ENCODE results near the gene TRAF2. TPM values are rescaled to one million over a fixed set of nuclear protein-coding genes. Genes with fewer than 3 reads are reported as not detected.

Gene TRAF2
- total and polyA plus RNA-seq, 2 donors (not counting 1 experiment from before 2014, with no cell fraction given): 25.5 to 54.5 TPM

- H3K9me3 ChIP-seq (ENCODE audit: control extremely low read depth in 1 of 3, control insufficient read depth in 2 of 3, insufficient read depth in 1 of 3, low read length in 2 of 3): no peaks in the 10 kb centered on the region
- H3K27ac Mint-ChIP-seq: peak within 1 kb of the TSS; percentile 59
- H3K4me3 Mint-ChIP-seq: no peak within 1 kb of the TSS
- H3K4me3 ChIP-seq (ENCODE audit: control extremely low read depth in 1 of 5, extremely low read depth in 1 of 5, insufficient read depth in 1 of 5, low read depth in 2 of 5, low read length in 4 of 5): no peak within 1 kb of the TSS
- H3K36me3 ChIP-seq (replicated peaks in 1 of 2; ENCODE audit: control extremely low read depth in 1 of 2, control insufficient read depth in 1 of 2, extremely low read depth in 1 of 2, insufficient read depth in 2 of 2, low read length in 1 of 2): no peaks in the 10 kb centered on the region
- DNase-seq: no peak
- no peak within 1 kb of the TSS for H2AFZ ChIP-seq (ENCODE audit: insufficient read depth, low read depth, low read length, poor library complexity, severe bottlenecking)
- no peak within 1 kb of the TSS for H3K9ac ChIP-seq (ENCODE audit: low read length)
- ChIA-PET CTCF (interaction anchor here (0.5 to 1.0 kb wide), 2 partner anchors 83 to 95 kb away, joined by 5 read pairs; no protein-coding TSS in a partner anchor), POLR2A (no interaction called here)
- no peaks in the 10 kb centered on the region for H4K20me1 ChIP-seq (ENCODE audit: control insufficient read depth, insufficient read depth, low read length, poor library complexity, severe bottlenecking)
- H3K4me1 ChIP-seq (ENCODE audit: control insufficient read depth in 2 of 2, insufficient read depth in 2 of 2, low read length in 2 of 2): peaks cover 10 to 11% of the 10 kb centered on the region in 2 donors
- peaks cover 0 to 2% (median 0%) of the 10 kb centered on the region in 4 experiments for H3K27me3 ChIP-seq (replicated peaks in 1 of 4; ENCODE audit: control extremely low read depth in 1 of 4, control insufficient read depth in 3 of 4, insufficient read depth in 4 of 4, low read length in 3 of 4)
- H3K4me1 Mint-ChIP-seq: peaks cover 8% of the 10 kb centered on the region
- H3K27me3 Mint-ChIP-seq: no peaks in the 10 kb centered on the region
- intact Hi-C loops (cut with micrococcal nuclease): no loop called here
- TF ChIP-seq EZH2 (IDR thresholded peaks at IDR 0.05; ENCODE audit: borderline replicate concordance, insufficient read depth, low read depth, low read length, poor library complexity, severe bottlenecking): no peak
- no peak for TF ChIP-seq CTCF (IDR thresholded peaks at IDR 0.05)
- no peak within 1 kb of the TSS for H3K4me2 ChIP-seq (replicated peaks; ENCODE audit: low read depth, low read length, poor library complexity, severe bottlenecking)
- no peaks in the 10 kb centered on the region for H3K79me2 ChIP-seq (ENCODE audit: control insufficient read depth, insufficient read depth, low read length)
- no peaks in the 10 kb centered on the region for H3K9me3 Mint-ChIP-seq (ENCODE audit: insufficient read depth)
- WGBS (ENCODE audit: insufficient coverage): 93% methylated on average over 12 of the region's 14 CpGs
- no peak for ATAC-seq (ENCODE audit: low read depth)
- H3K27ac ChIP-seq (ENCODE audit: low read length in 2 of 2): no peak within 1 kb of the TSS
Observed at GRCh38 chr9:136951541-136952320, 65.4 kb downstream of the TRAF2 start, which contains the start of gene LCN12. Gene LCN12 (plus strand): TSS chr9:136952273. CDS start chr9:136952328, 55 bp downstream.

GRCh38 chr9:136952321-136952850, 66.1 kb downstream of the TRAF2 start:
- H3K4me1 ChIP-seq (ENCODE audit: control insufficient read depth in 2 of 2, insufficient read depth in 2 of 2, low read length in 2 of 2): peaks cover 10 to 11% of the 10 kb centered on the region in 2 donors
- no peak overlapping the region for H3K27ac ChIP-seq (ENCODE audit: low read length in 2 of 2)
- no peaks in the 10 kb centered on the region for H4K20me1 ChIP-seq (ENCODE audit: control insufficient read depth, insufficient read depth, low read length, poor library complexity, severe bottlenecking)
- no peak for TF ChIP-seq EZH2 (IDR thresholded peaks at IDR 0.05; ENCODE audit: borderline replicate concordance, insufficient read depth, low read depth, low read length, poor library complexity, severe bottlenecking)
- TF ChIP-seq CTCF (IDR thresholded peaks at IDR 0.05): no peak
- Mint-ChIP-seq H3K27ac (no peak overlapping the region), H3K4me1 (peaks cover 7% of the 10 kb centered on the region), H3K9me3 (ENCODE audit: insufficient read depth) (no peaks in the 10 kb centered on the region), H3K27me3 (no peaks in the 10 kb centered on the region), H3K4me3 (no peak overlapping the region)
- no peak for DNase-seq
- intact Hi-C loops (cut with micrococcal nuclease): no loop called here
- H3K4me2 ChIP-seq (replicated peaks; ENCODE audit: low read depth, low read length, poor library complexity, severe bottlenecking): no peak overlapping the region
- H3K27me3 ChIP-seq (replicated peaks in 1 of 4; ENCODE audit: control extremely low read depth in 1 of 4, control insufficient read depth in 3 of 4, insufficient read depth in 4 of 4, low read length in 3 of 4): peaks cover 0 to 2% (median 0%) of the 10 kb centered on the region in 4 experiments
- no peak overlapping the region for H3K4me3 ChIP-seq (ENCODE audit: control extremely low read depth in 1 of 5, extremely low read depth in 1 of 5, insufficient read depth in 1 of 5, low read depth in 2 of 5, low read length in 4 of 5)
- POLR2A ChIA-PET: no interaction called here
- WGBS (ENCODE audit: insufficient coverage): 94% methylated on average over 15 of the region's 15 CpGs
- no peaks in the 10 kb centered on the region for H3K9me3 ChIP-seq (ENCODE audit: control extremely low read depth in 1 of 3, control insufficient read depth in 2 of 3, insufficient read depth in 1 of 3, low read length in 2 of 3)
- no peak for ATAC-seq (ENCODE audit: low read depth)
- H3K9ac ChIP-seq (ENCODE audit: low read length): no peak overlapping the region
- H2AFZ ChIP-seq (ENCODE audit: insufficient read depth, low read depth, low read length, poor library complexity, severe bottlenecking): no peak overlapping the region
- H3K79me2 ChIP-seq (ENCODE audit: control insufficient read depth, insufficient read depth, low read length): no peaks in the 10 kb centered on the region
- CTCF ChIA-PET: no interaction called here
- no peaks in the 10 kb centered on the region for H3K36me3 ChIP-seq (replicated peaks in 1 of 2; ENCODE audit: control extremely low read depth in 1 of 2, control insufficient read depth in 1 of 2, extremely low read depth in 1 of 2, insufficient read depth in 2 of 2, low read length in 1 of 2)
